ENCODE data around the gene BACE1. TPM values are rescaled to one million over a fixed set of nuclear protein-coding genes. Genes with fewer than 3 reads are reported as not detected.

BACE1 gene
- polyA plus RNA-seq, 2 donors: 4.9 to 6.9 TPM

GRCh38 chr11:117299351-117300282 is 16.4 kb downstream of the BACE1 start:
- 57 to 65% methylated on average over 12 of the region's 12 CpGs for WGBS, 2 donors
- no peak overlapping the region for H3K27ac ChIP-seq (ENCODE audit: low read depth in 2 of 2, low read length in 1 of 2)
- peaks cover 0 to 3% of the 10 kb centered on the region in 2 donors for H3K36me3 ChIP-seq (ENCODE audit: control insufficient read depth in 2 of 2, insufficient read depth in 2 of 2, low read length in 1 of 2)
- peaks cover 5 to 10% of the 10 kb centered on the region in 2 donors for H3K4me1 ChIP-seq (ENCODE audit: control insufficient read depth in 2 of 2, insufficient read depth in 2 of 2, low read length in 1 of 2)
- no peaks in the 10 kb centered on the region for H3K27me3 ChIP-seq (ENCODE audit: control insufficient read depth in 1 of 2, insufficient read depth in 2 of 2, low read length in 2 of 2)
- H3K4me3 ChIP-seq (ENCODE audit: low read depth in 1 of 2, low read length in 2 of 2): no peak overlapping the region
- H3K9me3 ChIP-seq (ENCODE audit: control insufficient read depth in 2 of 2, insufficient read depth in 1 of 2, low read depth in 1 of 2, low read length in 1 of 2): no peaks in the 10 kb centered on the region

- 84 to 94% methylated on average over 8 of the region's 8 CpGs for WGBS, 2 donors
- peaks cover 0 to 7% of the 10 kb centered on the region in 2 donors for H3K36me3 ChIP-seq (ENCODE audit: control insufficient read depth in 2 of 2, insufficient read depth in 2 of 2, low read length in 1 of 2)
- H3K4me1 ChIP-seq (ENCODE audit: control insufficient read depth in 2 of 2, insufficient read depth in 2 of 2, low read length in 1 of 2): peaks cover 5 to 10% of the 10 kb centered on the region in 2 donors
- no peaks in the 10 kb centered on the region for H3K9me3 ChIP-seq (ENCODE audit: control insufficient read depth in 2 of 2, insufficient read depth in 1 of 2, low read depth in 1 of 2, low read length in 1 of 2)
- no peaks in the 10 kb centered on the region for H3K27me3 ChIP-seq (ENCODE audit: control insufficient read depth in 1 of 2, insufficient read depth in 2 of 2, low read length in 2 of 2)
- no peak overlapping the region for H3K27ac ChIP-seq (ENCODE audit: low read depth in 2 of 2, low read length in 1 of 2)
- H3K4me3 ChIP-seq (ENCODE audit: low read depth in 1 of 2, low read length in 2 of 2): no peak overlapping the region
Observed at GRCh38 chr11:117298195-117298594, 17.9 kb downstream of the BACE1 start.

DNA sequence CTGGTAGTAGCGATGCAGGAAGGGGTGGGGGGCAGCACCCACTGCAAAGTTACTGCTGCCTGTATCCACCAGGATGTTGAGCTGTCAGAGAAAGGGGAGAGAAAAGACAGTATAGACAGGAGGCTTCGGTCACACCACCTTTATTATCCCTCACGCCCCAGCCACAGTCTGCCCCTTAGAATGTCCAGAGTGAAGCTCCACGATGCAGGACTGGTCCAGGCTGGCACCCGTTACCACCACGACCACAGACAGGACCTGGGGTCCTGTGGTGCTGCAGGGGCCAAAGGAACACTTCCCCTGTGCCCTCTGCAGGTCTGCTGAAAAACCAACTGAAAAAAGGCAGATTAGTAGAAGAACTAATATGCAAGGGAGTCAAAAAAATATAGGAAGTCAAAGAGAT is 19.2 kb downstream of the BACE1 start:
- no peak overlapping the region for H3K27ac ChIP-seq (ENCODE audit: low read depth in 2 of 2, low read length in 1 of 2)
- no peak overlapping the region for H3K4me3 ChIP-seq (ENCODE audit: low read depth in 1 of 2, low read length in 2 of 2)
- H3K27me3 ChIP-seq (ENCODE audit: control insufficient read depth in 1 of 2, insufficient read depth in 2 of 2, low read length in 2 of 2): no peaks in the 10 kb centered on the region
- no peaks in the 10 kb centered on the region for H3K9me3 ChIP-seq (ENCODE audit: control insufficient read depth in 2 of 2, insufficient read depth in 1 of 2, low read depth in 1 of 2, low read length in 1 of 2)
- 83 to 89% methylated on average over 6 of the region's 6 CpGs for WGBS, 2 donors
- H3K36me3 ChIP-seq (ENCODE audit: control insufficient read depth in 2 of 2, insufficient read depth in 2 of 2, low read length in 1 of 2): peaks cover 0 to 11% of the 10 kb centered on the region in 2 donors
- peaks cover 5 to 10% of the 10 kb centered on the region in 2 donors for H3K4me1 ChIP-seq (ENCODE audit: control insufficient read depth in 2 of 2, insufficient read depth in 2 of 2, low read length in 1 of 2)

GRCh38 chr11:117295438-117296137 is 20.5 kb downstream of the BACE1 start:
- H3K9me3 ChIP-seq (ENCODE audit: control insufficient read depth in 2 of 2, insufficient read depth in 1 of 2, low read depth in 1 of 2, low read length in 1 of 2): no peaks in the 10 kb centered on the region
- no peaks in the 10 kb centered on the region for H3K27me3 ChIP-seq (ENCODE audit: control insufficient read depth in 1 of 2, insufficient read depth in 2 of 2, low read length in 2 of 2)
- H3K4me1 ChIP-seq (ENCODE audit: control insufficient read depth in 2 of 2, insufficient read depth in 2 of 2, low read length in 1 of 2): peaks cover 5 to 10% of the 10 kb centered on the region in 2 donors
- WGBS, 2 donors: 69 to 78% methylated on average over 9 of the region's 9 CpGs
- H3K27ac ChIP-seq (ENCODE audit: low read depth in 2 of 2, low read length in 1 of 2): no peak overlapping the region
- peaks cover under 1 to 14% of the 10 kb centered on the region in 2 donors for H3K36me3 ChIP-seq (ENCODE audit: control insufficient read depth in 2 of 2, insufficient read depth in 2 of 2, low read length in 1 of 2)
- no peak overlapping the region for H3K4me3 ChIP-seq (ENCODE audit: low read depth in 1 of 2, low read length in 2 of 2)

DNA sequence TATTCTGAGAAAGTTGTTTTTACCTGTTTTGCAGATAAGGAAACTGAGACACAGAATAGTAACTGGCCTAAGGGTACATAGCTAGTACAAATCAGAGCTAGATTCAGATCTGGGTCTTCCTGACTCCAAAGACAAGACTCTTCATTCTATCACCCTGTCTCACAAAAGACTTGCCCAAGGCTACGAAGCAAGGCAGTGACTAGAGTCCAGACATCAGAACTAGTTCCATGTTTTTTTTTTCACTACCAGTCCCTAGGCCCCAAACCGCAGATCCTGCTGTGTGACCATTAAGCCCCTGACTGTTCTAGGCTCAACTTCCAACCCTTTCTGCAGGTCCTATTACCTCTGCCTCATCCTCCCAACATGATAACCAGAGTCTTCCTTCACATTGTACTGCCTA is 23.4 kb downstream of the BACE1 start:
- peaks cover 7 to 27% of the 10 kb centered on the region in 2 donors for H3K36me3 ChIP-seq (ENCODE audit: control insufficient read depth in 2 of 2, insufficient read depth in 2 of 2, low read length in 1 of 2)
- no peak overlapping the region for H3K4me3 ChIP-seq (ENCODE audit: low read depth in 1 of 2, low read length in 2 of 2)
- H3K27ac ChIP-seq (ENCODE audit: low read depth in 2 of 2, low read length in 1 of 2): no peak overlapping the region
- WGBS, 2 donors: 97 to 98% methylated on average over 2 of the region's 2 CpGs
- H3K4me1 ChIP-seq (ENCODE audit: control insufficient read depth in 2 of 2, insufficient read depth in 2 of 2, low read length in 1 of 2): peaks cover 0 to 2% of the 10 kb centered on the region in 2 donors
- H3K9me3 ChIP-seq (ENCODE audit: control insufficient read depth in 2 of 2, insufficient read depth in 1 of 2, low read depth in 1 of 2, low read length in 1 of 2): no peaks in the 10 kb centered on the region
- H3K27me3 ChIP-seq (ENCODE audit: control insufficient read depth in 1 of 2, insufficient read depth in 2 of 2, low read length in 2 of 2): no peaks in the 10 kb centered on the region

GRCh38 chr11:117290809-117291396 is 25.2 kb downstream of the BACE1 start, which contains the start of gene BACE1-AS:
BACE1-AS (plus strand) TSS chr11:117291346.
- H3K27ac ChIP-seq (ENCODE audit: low read depth in 2 of 2, low read length in 1 of 2): no peak within 1 kb of the TSS
- H3K4me1 ChIP-seq (ENCODE audit: control insufficient read depth in 2 of 2, insufficient read depth in 2 of 2, low read length in 1 of 2): peaks cover 0 to 2% of the 10 kb centered on the region in 2 donors
- H3K4me3 ChIP-seq (ENCODE audit: low read depth in 1 of 2, low read length in 2 of 2): no peak within 1 kb of the TSS
- H3K9me3 ChIP-seq (ENCODE audit: control insufficient read depth in 2 of 2, insufficient read depth in 1 of 2, low read depth in 1 of 2, low read length in 1 of 2): no peaks in the 10 kb centered on the region
- H3K27me3 ChIP-seq (ENCODE audit: control insufficient read depth in 1 of 2, insufficient read depth in 2 of 2, low read length in 2 of 2): no peaks in the 10 kb centered on the region
- 84 to 91% methylated on average over 8 of the region's 8 CpGs for WGBS, 2 donors
- H3K36me3 ChIP-seq (ENCODE audit: control insufficient read depth in 2 of 2, insufficient read depth in 2 of 2, low read length in 1 of 2): peaks cover 9 to 30% of the 10 kb centered on the region in 2 donors

DNA sequence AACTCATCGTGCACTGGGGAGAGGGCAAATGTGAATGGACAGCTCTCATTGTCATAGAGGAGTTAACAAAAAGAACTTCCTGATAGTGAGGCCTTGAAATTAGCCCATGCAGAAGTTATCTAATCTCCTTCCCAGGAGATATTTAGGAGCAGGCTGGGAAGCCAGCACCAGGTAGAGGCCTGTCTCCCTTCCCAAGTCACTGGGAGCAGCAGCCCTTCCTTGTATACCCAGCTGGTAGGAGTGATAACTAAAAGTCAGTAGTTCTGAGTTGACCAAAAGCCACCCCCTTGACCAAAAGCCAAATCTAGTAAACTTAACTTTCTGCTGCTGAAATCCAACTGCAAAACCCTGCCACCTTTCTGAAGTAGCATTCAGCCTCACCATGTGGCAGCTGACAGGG is 26.3 kb downstream of the BACE1 start:
- H3K36me3 ChIP-seq (ENCODE audit: control insufficient read depth in 2 of 2, insufficient read depth in 2 of 2, low read length in 1 of 2): peaks cover 9 to 29% of the 10 kb centered on the region in 2 donors

DNA sequence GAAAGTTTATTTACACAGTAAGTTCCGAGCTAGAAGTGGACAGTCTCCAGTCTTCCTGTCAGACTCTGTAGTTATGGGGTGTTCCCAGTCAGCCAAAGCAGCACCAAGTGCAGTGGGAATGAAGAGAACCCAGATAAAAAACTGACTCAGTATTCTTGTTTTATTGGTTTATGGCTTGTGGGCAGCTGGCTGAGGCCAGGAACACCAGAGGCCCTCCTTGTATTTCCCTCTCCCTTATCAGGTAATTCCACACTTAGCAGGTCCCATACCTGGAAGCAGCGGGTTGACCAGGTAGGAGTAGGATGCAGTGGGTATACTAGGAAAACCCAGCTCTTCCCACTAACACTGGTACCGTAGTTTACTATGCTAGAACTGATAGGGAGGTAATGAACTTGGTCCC is 28.4 kb downstream of the BACE1 start:
- no peak overlapping the region for H3K27ac ChIP-seq (ENCODE audit: low read depth in 2 of 2, low read length in 1 of 2)
- no peaks in the 10 kb centered on the region for H3K9me3 ChIP-seq (ENCODE audit: control insufficient read depth in 2 of 2, insufficient read depth in 1 of 2, low read depth in 1 of 2, low read length in 1 of 2)
- no peak overlapping the region for H3K4me3 ChIP-seq (ENCODE audit: low read depth in 1 of 2, low read length in 2 of 2)
- WGBS, 2 donors: 59 to 87% methylated on average over 3 of the region's 3 CpGs
- H3K27me3 ChIP-seq (ENCODE audit: control insufficient read depth in 1 of 2, insufficient read depth in 2 of 2, low read length in 2 of 2): no peaks in the 10 kb centered on the region
- peaks cover 12 to 25% of the 10 kb centered on the region in 2 donors for H3K36me3 ChIP-seq (ENCODE audit: control insufficient read depth in 2 of 2, insufficient read depth in 2 of 2, low read length in 1 of 2)
- peaks cover 0 to 2% of the 10 kb centered on the region in 2 donors for H3K4me1 ChIP-seq (ENCODE audit: control insufficient read depth in 2 of 2, insufficient read depth in 2 of 2, low read length in 1 of 2)

More for the DNA sequence above, 26.3 kb downstream of the BACE1 start:
- Histone ChIP-seq H3K4me1 (ENCODE audit: control insufficient read depth in 2 of 2, insufficient read depth in 2 of 2, low read length in 1 of 2) (peaks cover 0 to 2% of the 10 kb centered on the region in 2 donors), H3K27ac (ENCODE audit: low read depth in 2 of 2, low read length in 1 of 2) (no peak overlapping the region), H3K27me3 (ENCODE audit: control insufficient read depth in 1 of 2, insufficient read depth in 2 of 2, low read length in 2 of 2) (no peaks in the 10 kb centered on the region), H3K9me3 (ENCODE audit: control insufficient read depth in 2 of 2, insufficient read depth in 1 of 2, low read depth in 1 of 2, low read length in 1 of 2) (no peaks in the 10 kb centered on the region), H3K4me3 (ENCODE audit: low read depth in 1 of 2, low read length in 2 of 2) (no peak overlapping the region)
- WGBS, 2 donors: 82 to 94% methylated on average over 1 of the region's 1 CpG

GRCh38 chr11:117286588-117286987 is 29.5 kb downstream of the BACE1 start:
- Histone ChIP-seq H3K27me3 (ENCODE audit: control insufficient read depth in 1 of 2, insufficient read depth in 2 of 2, low read length in 2 of 2) (no peaks in the 10 kb centered on the region), H3K27ac (ENCODE audit: low read depth in 2 of 2, low read length in 1 of 2) (no peak overlapping the region), H3K4me1 (ENCODE audit: control insufficient read depth in 2 of 2, insufficient read depth in 2 of 2, low read length in 1 of 2) (peaks cover 0 to 2% of the 10 kb centered on the region in 2 donors), H3K36me3 (ENCODE audit: control insufficient read depth in 2 of 2, insufficient read depth in 2 of 2, low read length in 1 of 2) (peaks cover 13 to 26% of the 10 kb centered on the region in 2 donors), H3K4me3 (ENCODE audit: low read depth in 1 of 2, low read length in 2 of 2) (no peak overlapping the region), H3K9me3 (ENCODE audit: control insufficient read depth in 2 of 2, insufficient read depth in 1 of 2, low read depth in 1 of 2, low read length in 1 of 2) (no peaks in the 10 kb centered on the region)
- 70 to 79% methylated on average over 2 of the region's 2 CpGs for WGBS, 2 donors

All from esophagus (tissue), 2 donors.